ENCODE measurements around the gene VLDLR. TPM values are rescaled to one million over a fixed set of nuclear protein-coding genes. Genes with fewer than 3 reads are reported as not detected.

VLDLR gene
- total RNA-seq, 5 donors from 2014 or later (not counting 1 experiment from before 2014, with no cell fraction given), result 0.16 to 1.9 (median 0.92) TPM

- Histone ChIP-seq H3K27ac (ENCODE audit: low read length) (no peak overlapping the region), H3K9me3 (no peaks in the 10 kb centered on the region), H3K36me3 (ENCODE audit: control insufficient read depth in 2 of 2, extremely low read depth in 1 of 2, insufficient read depth in 1 of 2, low read length in 1 of 2) (no peaks in the 10 kb centered on the region), H3K27me3 (replicated peaks in 1 of 2; ENCODE audit: control insufficient read depth in 2 of 2, extremely low read depth in 1 of 2, insufficient read depth in 2 of 2, low read length in 1 of 2) (no peaks in the 10 kb centered on the region), H3K4me3 (ENCODE audit: control insufficient read depth in 1 of 2, extremely low read depth in 1 of 2, low read length in 1 of 2) (no peak overlapping the region), H3K4me1 (ENCODE audit: control insufficient read depth in 1 of 2, extremely low read depth in 1 of 2, insufficient read depth in 2 of 2, low read length in 2 of 2) (no peaks in the 10 kb centered on the region)
- no peak for DNase-seq
- H3K27me3 Mint-ChIP-seq, result no peaks in the 10 kb centered on the region
- no peaks in the 10 kb centered on the region for H3K9me3 Mint-ChIP-seq
- ChIA-PET POLR2A (no interaction called here), CTCF (no interaction called here)
- H3K4me1 Mint-ChIP-seq, result no peaks in the 10 kb centered on the region
- no peak for ATAC-seq (replicated peaks in 1 of 4)
- no peaks in the 10 kb centered on the region for H3K36me3 Mint-ChIP-seq
- no peak overlapping the region for H3K4me3 Mint-ChIP-seq
- 66% methylated on average over 3 of the region's 4 CpGs for WGBS (ENCODE audit: insufficient coverage)
- no peak overlapping the region for H3K27ac Mint-ChIP-seq
These were observed 54.9 kb downstream of the VLDLR start for GRCh38 chr9:2676466-2676865.

GRCh38 chr9:2677915-2678889 lies 56.6 kb downstream of the VLDLR start:
- Histone ChIP-seq H3K9me3 (no peaks in the 10 kb centered on the region), H3K4me1 (ENCODE audit: control insufficient read depth in 1 of 2, extremely low read depth in 1 of 2, insufficient read depth in 2 of 2, low read length in 2 of 2) (no peaks in the 10 kb centered on the region), H3K27ac (ENCODE audit: low read length) (no peak overlapping the region), H3K27me3 (replicated peaks in 1 of 2; ENCODE audit: control insufficient read depth in 2 of 2, extremely low read depth in 1 of 2, insufficient read depth in 2 of 2, low read length in 1 of 2) (no peaks in the 10 kb centered on the region), H3K4me3 (ENCODE audit: control insufficient read depth in 1 of 2, extremely low read depth in 1 of 2, low read length in 1 of 2) (no peak overlapping the region), H3K36me3 (ENCODE audit: control insufficient read depth in 2 of 2, extremely low read depth in 1 of 2, insufficient read depth in 1 of 2, low read length in 1 of 2) (no peaks in the 10 kb centered on the region)
- 52% methylated on average over 3 of the region's 5 CpGs for WGBS (ENCODE audit: insufficient coverage)
- DNase-seq (no peak), ATAC-seq (replicated peaks in 1 of 4) (no peak)
- ChIA-PET CTCF (no interaction called here), POLR2A (no interaction called here)
- Mint-ChIP-seq H3K27ac (no peak overlapping the region), H3K27me3 (peaks cover 0 to 3% of the 10 kb centered on the region in 2 donors), H3K9me3 (no peaks in the 10 kb centered on the region), H3K36me3 (no peaks in the 10 kb centered on the region), H3K4me3 (no peak overlapping the region), H3K4me1 (no peaks in the 10 kb centered on the region)

- CTCF ChIA-PET, result interaction anchor here in 1 of 2 donors (1.0 kb wide), 1 partner anchor 25 kb away, joined by 4 read pairs; no protein-coding TSS in a partner anchor
- H3K4me3 ChIP-seq (ENCODE audit: control insufficient read depth in 1 of 2, extremely low read depth in 1 of 2, low read length in 1 of 2), result no peak overlapping the region
- Mint-ChIP-seq H3K4me3 (no peak overlapping the region), H3K36me3 (no peaks in the 10 kb centered on the region), H3K4me1 (no peaks in the 10 kb centered on the region), H3K27me3 (peaks cover 0 to 3% of the 10 kb centered on the region in 2 donors), H3K9me3 (no peaks in the 10 kb centered on the region), H3K27ac (no peak overlapping the region)
- DNase-seq (no peak), ATAC-seq (replicated peaks in 1 of 4) (no peak)
- WGBS (ENCODE audit: insufficient coverage), result 100% methylated on average over 1 of the region's 2 CpGs
- no peak overlapping the region for H3K27ac ChIP-seq (ENCODE audit: low read length)
- POLR2A ChIA-PET, result no interaction called here
- H3K4me1 ChIP-seq (ENCODE audit: control insufficient read depth in 1 of 2, extremely low read depth in 1 of 2, insufficient read depth in 2 of 2, low read length in 2 of 2), result no peaks in the 10 kb centered on the region
- no peaks in the 10 kb centered on the region for H3K36me3 ChIP-seq (ENCODE audit: control insufficient read depth in 2 of 2, extremely low read depth in 1 of 2, insufficient read depth in 1 of 2, low read length in 1 of 2)
- H3K27me3 ChIP-seq (replicated peaks in 1 of 2; ENCODE audit: control insufficient read depth in 2 of 2, extremely low read depth in 1 of 2, insufficient read depth in 2 of 2, low read length in 1 of 2), result no peaks in the 10 kb centered on the region
- H3K9me3 ChIP-seq, result no peaks in the 10 kb centered on the region
These were observed 57.4 kb downstream of the VLDLR start for GRCh38 chr9:2679011-2679410.

- Mint-ChIP-seq H3K27me3 (peaks cover 0 to 3% of the 10 kb centered on the region in 2 donors), H3K27ac (no peak overlapping the region), H3K4me3 (no peak overlapping the region), H3K36me3 (no peaks in the 10 kb centered on the region), H3K4me1 (no peaks in the 10 kb centered on the region), H3K9me3 (no peaks in the 10 kb centered on the region)
- no peak for DNase-seq
- no peak overlapping the region for H3K4me3 ChIP-seq (ENCODE audit: control insufficient read depth in 1 of 2, extremely low read depth in 1 of 2, low read length in 1 of 2)
- ChIA-PET POLR2A (no interaction called here), CTCF (no interaction called here)
- H3K27me3 ChIP-seq (replicated peaks in 1 of 2; ENCODE audit: control insufficient read depth in 2 of 2, extremely low read depth in 1 of 2, insufficient read depth in 2 of 2, low read length in 1 of 2), result no peaks in the 10 kb centered on the region
- no peak for ATAC-seq (replicated peaks in 1 of 4)
- H3K27ac ChIP-seq (ENCODE audit: low read length), result no peak overlapping the region
- no peaks in the 10 kb centered on the region for H3K4me1 ChIP-seq (ENCODE audit: control insufficient read depth in 1 of 2, extremely low read depth in 1 of 2, insufficient read depth in 2 of 2, low read length in 2 of 2)
- no peaks in the 10 kb centered on the region for H3K9me3 ChIP-seq
- WGBS (ENCODE audit: insufficient coverage), result no CpG with 5 or more reads among the region's 1 CpG
- H3K36me3 ChIP-seq (ENCODE audit: control insufficient read depth in 2 of 2, extremely low read depth in 1 of 2, insufficient read depth in 1 of 2, low read length in 1 of 2), result no peaks in the 10 kb centered on the region
These were observed 60.4 kb downstream of the VLDLR start for GRCh38 chr9:2681981-2682380.

GRCh38 chr9:2686911-2687310 lies 65.3 kb downstream of the VLDLR start:
- peaks cover 0 to 3% of the 10 kb centered on the region in 2 donors for H3K27me3 Mint-ChIP-seq
- WGBS (ENCODE audit: insufficient coverage), result no CpG with 5 or more reads among the region's 4 CpGs
- H3K4me1 Mint-ChIP-seq, result no peaks in the 10 kb centered on the region
- no peak overlapping the region for H3K27ac Mint-ChIP-seq
- H3K4me3 ChIP-seq (ENCODE audit: control insufficient read depth in 1 of 2, extremely low read depth in 1 of 2, low read length in 1 of 2), result no peak overlapping the region
- no peak for DNase-seq
- ChIA-PET POLR2A (no interaction called here), CTCF (no interaction called here)
- H3K36me3 Mint-ChIP-seq, result peaks cover 2% of the 10 kb centered on the region
- H3K4me1 ChIP-seq (ENCODE audit: control insufficient read depth in 1 of 2, extremely low read depth in 1 of 2, insufficient read depth in 2 of 2, low read length in 2 of 2), result no peaks in the 10 kb centered on the region
- H3K27ac ChIP-seq (ENCODE audit: low read length), result no peak overlapping the region
- no peaks in the 10 kb centered on the region for H3K27me3 ChIP-seq (replicated peaks in 1 of 2; ENCODE audit: control insufficient read depth in 2 of 2, extremely low read depth in 1 of 2, insufficient read depth in 2 of 2, low read length in 1 of 2)
- no peaks in the 10 kb centered on the region for H3K9me3 Mint-ChIP-seq
- H3K4me3 Mint-ChIP-seq, result no peak overlapping the region
- ATAC-seq (replicated peaks in 1 of 4), result no peak
- no peaks in the 10 kb centered on the region for H3K9me3 ChIP-seq
- H3K36me3 ChIP-seq (ENCODE audit: control insufficient read depth in 2 of 2, extremely low read depth in 1 of 2, insufficient read depth in 1 of 2, low read length in 1 of 2), result no peaks in the 10 kb centered on the region

- Mint-ChIP-seq H3K9me3 (no peaks in the 10 kb centered on the region), H3K4me3 (no peak overlapping the region), H3K4me1 (no peaks in the 10 kb centered on the region), H3K27ac (no peak overlapping the region), H3K36me3 (peaks cover 2% of the 10 kb centered on the region), H3K27me3 (no peaks in the 10 kb centered on the region)
- Histone ChIP-seq H3K9me3 (no peaks in the 10 kb centered on the region), H3K4me3 (ENCODE audit: control insufficient read depth in 1 of 2, extremely low read depth in 1 of 2, low read length in 1 of 2) (no peak overlapping the region), H3K4me1 (ENCODE audit: control insufficient read depth in 1 of 2, extremely low read depth in 1 of 2, insufficient read depth in 2 of 2, low read length in 2 of 2) (no peaks in the 10 kb centered on the region), H3K36me3 (ENCODE audit: control insufficient read depth in 2 of 2, extremely low read depth in 1 of 2, insufficient read depth in 1 of 2, low read length in 1 of 2) (no peaks in the 10 kb centered on the region), H3K27ac (ENCODE audit: low read length) (no peak overlapping the region), H3K27me3 (replicated peaks in 1 of 2; ENCODE audit: control insufficient read depth in 2 of 2, extremely low read depth in 1 of 2, insufficient read depth in 2 of 2, low read length in 1 of 2) (no peaks in the 10 kb centered on the region)
- DNase-seq, result no peak
- ATAC-seq (replicated peaks in 1 of 4), result no peak
- ChIA-PET CTCF (no interaction called here), POLR2A (no interaction called here)
- WGBS (ENCODE audit: insufficient coverage), result no CpG with 5 or more reads among the region's 3 CpGs
These were observed 67.0 kb downstream of the VLDLR start for GRCh38 chr9:2688636-2689035.
